NCI-H774 (cell line): ENCODE results near the gene PPARG.

Experiments
- DNase-seq: peaks from one replicate; lab custom pipeline; 2025; lab: John Stamatoyannopoulos, UW

The PPARG gene

DNA sequence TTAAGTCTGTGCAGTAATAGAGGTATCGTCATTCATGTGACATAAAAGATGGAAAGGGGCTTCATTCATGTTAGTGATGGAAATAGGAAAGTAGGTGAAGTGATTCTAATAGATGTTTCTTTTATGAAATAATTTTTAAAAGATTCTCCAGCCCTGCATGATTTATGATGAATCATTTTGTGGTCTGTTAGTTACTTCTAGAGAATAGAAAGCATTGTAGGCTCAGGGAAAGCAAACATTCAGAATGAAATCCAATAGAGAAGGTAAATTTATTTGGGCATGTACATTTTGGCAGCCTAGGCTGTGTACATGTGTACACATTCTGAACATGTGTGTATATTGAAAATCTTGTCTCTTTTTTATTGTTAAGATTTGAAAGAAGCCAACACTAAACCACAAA, 23.1 kb downstream of the PPARG start:
- DNase-seq: no peak

DNA sequence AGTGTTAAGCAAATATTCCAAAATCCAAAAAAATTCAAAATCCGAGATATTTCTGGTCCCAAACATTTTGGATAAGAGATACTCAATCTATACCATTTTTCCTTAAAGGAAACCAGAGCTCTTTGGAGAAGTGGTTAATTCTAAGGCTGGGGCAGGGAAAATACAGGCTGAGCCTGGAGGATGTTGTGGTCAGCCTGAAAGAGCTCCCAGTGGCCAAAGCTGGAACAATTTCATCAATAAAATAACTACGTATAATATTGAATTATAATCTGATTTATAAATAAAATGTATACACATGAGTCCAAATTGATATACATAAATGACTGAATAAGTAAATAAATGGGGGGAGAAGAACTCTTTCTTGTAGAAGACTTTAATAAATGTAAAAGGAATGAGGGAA, 24.6 kb downstream of the PPARG start:
- no peak for DNase-seq

DNA sequence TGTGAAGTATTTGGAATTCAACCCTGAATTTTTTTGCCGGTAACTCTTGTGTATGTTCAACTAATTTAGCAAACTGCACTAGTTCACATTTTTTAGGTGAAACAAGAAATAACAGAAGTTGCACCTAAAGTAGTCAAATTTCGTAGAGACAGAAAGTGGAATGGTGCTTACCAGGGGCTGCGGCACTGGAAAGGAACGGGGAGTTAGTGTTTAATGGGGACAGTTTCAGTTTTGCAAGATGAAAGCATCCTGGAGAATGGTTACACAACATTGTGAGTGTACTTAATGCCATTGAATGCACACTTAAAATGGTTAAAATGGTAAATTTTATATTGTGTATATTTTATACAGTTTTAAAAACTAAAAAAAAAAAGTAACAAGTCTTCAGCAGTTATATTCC, 27.4 kb downstream of the PPARG start:
- no peak for DNase-seq

DNA sequence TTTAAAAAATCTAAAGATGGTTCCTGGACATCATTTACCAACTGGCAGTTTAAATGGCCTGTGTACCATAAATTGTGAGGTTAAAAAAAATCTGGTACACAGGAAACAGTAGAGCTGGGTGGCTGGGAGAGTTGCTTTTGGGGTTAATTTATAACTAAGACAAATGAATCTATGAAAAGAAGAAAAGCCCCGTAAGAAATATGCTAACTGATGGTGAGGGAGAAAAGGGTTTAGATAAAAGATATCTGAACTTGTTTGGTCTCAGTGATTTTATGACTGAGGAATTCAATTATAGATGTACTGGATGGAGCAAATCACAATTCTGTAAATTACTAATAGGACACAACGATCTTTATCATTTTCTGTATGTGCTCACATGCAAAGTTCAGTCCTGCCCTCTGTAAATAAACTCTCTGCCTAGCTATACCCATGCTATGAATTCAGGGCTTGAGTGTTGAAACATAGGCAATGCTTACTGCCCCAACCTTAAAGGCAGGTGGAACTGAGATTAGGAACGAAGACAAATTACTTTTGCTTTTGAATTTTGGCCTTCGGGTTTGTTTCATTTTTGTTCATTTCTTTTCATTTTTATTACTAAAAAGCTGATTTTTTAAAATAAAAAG, 28.0 kb downstream of the PPARG start:
- no peak for DNase-seq

DNA sequence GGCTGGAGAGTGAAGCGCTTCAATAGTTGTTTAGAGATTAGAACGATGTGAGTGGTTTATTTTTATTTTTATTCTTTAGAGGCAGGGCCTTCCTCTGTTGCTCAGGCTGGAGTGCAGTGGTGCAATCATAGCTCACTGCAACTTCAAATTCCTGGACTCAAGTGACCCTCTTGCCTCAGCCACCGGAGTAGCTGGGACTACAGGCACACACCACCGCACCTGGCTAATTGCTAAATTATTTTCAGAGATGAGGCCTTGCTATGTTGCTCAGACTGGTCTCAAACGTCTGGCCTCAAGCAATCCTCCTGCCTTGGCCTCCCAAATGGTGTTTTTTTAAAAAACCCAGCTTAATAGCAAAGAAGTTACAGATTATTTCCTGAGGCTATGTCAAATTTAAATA, 29.0 kb downstream of the PPARG start:
- DNase-seq: no peak

DNA sequence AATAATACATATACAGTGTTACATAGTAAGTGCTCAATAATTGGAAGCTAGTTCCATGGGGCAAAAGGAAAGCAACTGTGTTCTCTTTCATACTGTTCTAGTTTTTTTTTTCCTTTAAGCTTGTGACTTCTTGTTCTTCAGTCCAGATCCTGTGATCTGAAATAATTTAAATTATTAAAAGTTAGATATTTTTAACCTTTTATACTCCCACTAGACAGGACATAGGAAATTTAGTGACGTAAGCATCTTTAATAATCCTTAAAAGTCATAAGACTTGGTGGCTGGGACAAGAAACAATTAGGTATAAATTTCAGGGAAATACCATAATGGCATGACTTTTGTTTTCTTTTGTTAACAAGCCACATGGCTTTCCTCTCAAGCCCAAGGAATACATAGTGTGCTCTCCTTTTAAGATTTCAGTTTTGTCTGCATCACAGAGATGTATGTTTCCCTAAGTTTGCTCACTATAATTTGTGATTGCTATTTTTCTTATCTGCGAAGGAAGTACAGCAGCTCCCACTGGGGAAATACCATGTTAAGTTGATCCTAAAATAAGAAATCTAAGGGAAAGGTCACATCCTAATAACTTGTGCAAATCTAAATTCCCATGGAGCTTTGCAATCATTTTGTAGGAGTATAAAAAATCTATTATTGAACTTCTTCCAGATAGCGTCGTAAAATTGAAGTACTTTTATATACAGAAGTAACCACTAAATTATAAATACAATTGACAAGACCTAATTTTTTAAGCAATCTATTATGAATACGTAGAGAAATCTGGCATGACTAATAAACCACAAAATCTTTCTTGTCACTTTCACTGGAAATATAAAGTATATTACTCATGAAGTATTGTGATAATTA, 30.1 kb downstream of the PPARG start:
- no peak for DNase-seq

DNA sequence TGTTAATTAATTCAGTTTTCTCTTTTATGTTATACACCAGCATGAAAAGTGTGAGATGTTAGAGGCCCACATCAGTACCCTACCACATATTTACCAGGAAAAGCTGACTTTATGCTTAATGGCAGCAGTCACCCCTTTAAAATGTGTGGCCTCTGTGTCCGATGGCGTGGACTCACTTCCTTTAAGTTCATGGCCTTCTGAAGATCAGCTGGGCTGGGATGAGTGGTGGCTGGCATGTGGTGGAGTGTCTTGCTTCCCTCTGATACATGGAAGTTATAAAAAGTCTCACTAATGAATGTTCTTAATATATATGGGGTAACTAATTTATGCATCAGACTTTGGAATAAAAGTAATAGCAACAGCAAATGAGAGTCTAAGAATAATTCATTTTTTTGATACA, 32.1 kb downstream of the PPARG start:
- no peak for DNase-seq

DNA sequence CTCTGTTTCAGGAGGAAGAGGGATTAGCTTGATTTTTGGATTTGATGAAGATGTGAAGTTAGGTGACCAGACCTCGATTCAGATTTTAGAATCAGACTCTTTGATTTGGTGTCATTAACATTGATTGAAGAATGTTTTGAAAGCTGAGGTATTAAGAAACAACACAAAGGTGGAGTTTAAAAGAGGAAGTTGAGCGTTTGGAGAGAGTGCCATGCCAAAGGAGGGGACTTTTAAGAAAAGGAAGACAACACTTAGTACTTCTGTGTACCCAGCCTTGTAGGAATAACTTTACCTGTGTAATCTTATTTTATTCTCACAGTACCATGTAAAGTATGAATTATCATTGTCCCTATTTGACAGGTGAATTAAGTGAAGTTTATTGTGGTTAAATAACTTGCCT, 34.4 kb downstream of the PPARG start:
- no peak for DNase-seq

DNA sequence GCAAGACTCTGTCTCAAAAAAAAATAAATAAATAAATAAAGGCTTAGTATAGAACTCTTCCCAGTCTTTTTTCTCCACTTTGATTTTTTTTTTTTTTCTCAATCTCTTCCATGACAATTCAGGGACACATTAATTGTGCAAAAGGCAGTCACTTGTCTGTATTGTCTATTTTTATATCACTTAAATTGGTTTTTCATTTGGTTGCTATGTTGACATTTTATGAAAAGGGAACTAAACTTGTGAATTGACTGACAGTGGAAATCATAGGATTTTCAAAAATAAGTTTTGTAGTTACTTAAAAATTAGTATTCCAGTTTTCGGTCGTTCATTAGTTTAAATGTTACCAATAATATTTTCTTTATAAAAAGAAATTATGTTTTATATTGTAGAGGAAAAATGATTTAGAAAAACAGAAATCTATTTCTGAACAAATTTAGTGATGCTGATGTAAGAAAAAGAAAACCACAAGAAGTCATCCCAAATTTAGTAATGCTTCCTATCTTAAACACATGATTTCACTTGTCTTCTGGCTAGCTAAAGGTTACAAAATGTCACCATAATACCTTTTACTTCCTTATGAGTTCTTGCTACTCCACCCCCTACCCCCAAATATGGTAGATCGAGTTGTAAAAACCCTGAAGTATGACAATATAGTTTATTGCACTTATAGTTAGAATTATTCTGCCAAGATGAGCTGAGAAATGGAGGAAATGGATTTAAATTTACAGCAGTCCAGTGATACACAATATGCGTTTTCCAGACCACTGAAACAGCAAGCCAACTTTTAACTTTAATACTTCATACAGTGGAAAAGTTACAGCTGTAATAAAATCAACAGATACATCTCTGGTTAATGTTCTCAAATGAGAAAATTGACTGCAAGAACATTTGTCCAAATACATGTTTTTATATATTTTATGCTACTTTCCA, 37.0 kb downstream of the PPARG start:
- DNase-seq: no peak

DNA sequence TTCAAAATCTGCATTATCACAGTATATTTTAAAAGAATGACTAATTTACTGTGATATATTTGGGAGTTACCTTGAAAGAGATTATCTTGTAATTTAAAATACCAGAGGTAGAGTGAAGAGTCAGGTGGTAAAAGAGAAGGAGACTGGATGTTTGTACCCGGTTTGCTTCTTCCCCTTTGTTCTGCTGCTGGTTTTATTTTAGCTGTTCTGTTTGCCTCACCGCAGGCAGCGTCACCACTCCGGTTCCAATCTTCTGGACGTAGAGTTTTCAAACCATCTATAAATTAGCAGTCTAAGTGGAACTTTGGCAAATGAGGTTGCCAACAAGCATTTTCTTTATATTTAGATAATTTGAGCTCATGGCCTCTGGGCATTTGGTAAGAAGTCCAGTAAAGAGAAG, 38.2 kb downstream of the PPARG start:
- DNase-seq: no peak

DNA sequence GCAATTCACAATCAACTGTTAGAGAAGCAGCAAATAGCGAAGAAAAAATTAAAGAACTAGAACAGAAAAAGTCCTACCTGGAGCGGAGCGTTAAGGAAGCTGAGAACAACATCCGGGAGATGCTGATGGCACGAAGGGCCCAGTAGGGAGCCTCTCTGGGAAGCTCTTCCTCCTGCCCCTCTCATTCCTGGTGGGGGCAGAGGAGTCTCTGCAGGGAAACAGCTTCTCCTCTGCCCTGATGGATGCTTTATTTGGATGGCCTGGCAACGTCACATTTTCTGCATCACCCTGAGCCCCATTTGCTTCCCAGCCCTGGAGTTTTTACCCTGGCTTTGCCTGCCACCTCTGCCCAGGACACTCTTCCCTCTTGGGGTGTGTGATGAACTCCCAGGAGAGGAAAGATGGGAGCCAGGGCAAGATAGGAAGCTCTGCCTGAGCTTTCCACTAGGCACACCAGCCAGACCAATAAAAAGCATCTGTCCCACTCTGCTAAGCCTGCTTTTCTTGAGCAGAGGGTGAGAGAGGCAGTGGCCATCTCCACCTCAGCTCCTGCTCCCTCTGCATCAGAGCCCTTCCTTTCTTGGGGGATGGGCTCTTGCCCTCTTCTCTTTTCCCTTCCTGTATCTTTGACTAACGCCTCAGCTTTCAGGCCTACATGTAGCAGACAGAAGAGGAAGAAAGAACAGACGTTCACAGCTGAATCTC, 39.4 kb downstream of the PPARG start:
- DNase-seq: no peak

DNA sequence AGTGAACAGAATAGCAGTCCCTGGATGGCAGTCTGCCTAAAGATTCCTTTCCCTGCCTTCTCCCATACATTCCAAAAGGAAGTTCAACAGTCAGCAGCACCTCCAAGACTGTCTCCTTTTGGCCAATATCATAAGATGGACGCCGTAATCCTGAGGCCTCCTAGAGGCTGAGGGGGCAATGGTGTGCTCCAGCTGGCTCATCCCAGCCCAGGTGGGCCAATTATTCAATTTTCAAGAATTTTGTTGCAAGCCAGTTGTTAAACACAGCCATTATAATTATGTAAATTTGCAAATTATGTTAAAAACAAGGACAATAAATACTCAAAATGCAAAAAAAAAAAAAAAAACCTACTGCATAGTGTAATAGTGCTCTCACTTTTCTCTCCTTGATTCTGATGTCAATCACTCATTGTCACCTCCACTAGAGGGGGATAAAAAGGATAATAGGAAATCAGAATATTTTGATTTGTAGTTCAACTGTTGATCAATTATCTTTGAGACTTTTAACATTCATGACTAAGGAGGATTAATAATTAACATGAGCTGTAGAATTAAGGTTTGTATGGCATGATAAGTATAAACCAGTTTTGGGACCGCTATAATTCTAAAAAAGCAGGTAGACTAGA, 40.1 kb downstream of the PPARG start:
- no peak for DNase-seq

DNA sequence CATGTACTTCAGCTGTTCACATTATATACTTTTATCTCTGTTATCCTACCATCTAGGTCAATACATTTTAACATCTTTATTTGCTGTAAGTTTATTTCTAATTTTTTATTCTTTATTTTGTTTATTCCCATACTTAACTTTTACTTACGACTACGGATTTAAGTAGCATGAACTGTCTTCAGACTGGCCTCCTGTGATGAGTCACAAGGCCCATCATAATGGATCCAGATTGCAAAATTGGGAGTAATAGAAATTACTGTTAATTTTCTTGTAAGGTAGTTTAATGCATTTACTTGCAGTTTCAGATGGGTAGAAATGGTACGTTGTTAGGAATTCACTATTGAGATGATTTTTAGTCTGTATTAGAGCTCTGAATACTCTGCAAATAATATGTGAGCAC, 45.9 kb downstream of the PPARG start:
- no peak for DNase-seq

DNA sequence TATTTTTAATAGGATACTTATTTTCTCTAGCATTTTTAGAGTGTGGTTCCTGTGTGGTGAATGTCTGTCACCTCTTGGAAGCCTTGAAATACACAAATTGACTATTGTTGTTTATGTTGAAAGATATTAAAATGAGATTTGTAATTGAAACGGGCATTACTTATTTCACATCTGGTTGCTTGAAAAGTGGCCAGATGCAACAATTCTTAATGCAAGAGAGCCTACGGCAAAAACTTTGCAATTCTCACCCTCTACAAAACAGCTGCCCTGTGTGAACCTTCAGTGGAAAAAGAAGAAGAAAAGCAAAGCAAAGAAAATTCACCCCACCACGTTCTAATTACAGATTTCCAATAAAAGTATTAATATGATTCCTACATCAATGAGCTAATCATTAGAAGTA, 46.6 kb downstream of the PPARG start:
- no peak for DNase-seq

DNA sequence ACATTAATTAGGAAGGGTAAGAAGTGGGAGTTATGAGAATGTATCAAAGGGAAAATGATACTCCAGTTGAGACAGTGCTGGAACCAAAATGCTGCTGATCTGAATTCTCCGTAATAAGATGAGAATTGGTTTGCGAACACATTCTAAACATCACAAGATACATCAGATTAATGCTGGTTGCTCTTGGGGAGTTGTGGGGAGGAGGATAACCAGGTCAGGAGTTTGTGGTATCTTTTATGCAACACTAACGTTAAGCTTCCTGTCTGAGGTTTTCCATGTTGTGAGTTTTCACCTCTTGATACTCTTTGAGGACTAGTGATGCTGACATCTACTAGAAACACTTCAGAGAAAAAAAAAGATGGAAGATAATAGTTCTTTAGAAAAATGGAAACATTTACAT, 47.2 kb downstream of the PPARG start:
- no peak for DNase-seq

DNA sequence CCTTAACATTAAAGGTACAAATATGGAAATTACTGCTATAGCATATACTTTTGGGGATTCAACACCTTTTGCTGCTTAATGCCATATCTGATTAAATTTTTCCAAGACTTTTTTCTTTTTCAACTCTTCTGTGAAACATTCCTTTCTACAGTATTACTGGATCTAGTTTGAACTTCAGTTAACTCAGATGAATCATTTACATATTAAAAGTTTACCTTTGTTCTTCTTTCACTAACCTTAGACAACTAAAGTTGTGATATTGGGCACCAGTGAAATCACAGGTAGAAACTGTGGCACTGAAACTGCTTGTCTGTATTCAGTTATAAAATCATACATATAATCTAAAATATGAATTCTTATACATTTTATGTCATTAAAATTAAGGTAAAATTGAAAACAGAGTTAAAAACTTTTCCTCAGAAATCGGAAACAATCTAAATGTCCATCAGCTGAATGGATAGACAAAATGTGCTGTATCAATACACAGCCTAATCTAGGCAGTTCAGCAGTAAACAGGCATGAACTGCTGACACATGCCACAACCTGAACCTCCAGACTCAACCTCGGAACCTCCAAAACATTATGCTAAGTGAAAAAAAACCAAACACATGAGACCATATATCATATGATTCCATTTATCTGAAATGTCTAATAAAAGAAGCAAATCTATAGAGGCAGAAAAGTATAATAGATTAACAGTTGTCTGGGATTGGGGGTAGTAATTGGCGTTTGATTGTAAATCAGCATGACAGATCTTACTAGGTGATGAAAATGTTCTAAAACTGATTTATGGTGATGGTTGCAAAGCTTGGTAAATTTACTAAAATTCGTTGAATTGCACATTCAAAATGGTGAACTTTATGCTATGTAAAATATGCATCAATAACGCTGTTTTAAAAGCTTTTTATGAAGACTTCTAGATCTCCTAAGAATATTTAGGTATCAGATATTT, 50.0 kb downstream of the PPARG start:
- DNase-seq: no peak

DNA sequence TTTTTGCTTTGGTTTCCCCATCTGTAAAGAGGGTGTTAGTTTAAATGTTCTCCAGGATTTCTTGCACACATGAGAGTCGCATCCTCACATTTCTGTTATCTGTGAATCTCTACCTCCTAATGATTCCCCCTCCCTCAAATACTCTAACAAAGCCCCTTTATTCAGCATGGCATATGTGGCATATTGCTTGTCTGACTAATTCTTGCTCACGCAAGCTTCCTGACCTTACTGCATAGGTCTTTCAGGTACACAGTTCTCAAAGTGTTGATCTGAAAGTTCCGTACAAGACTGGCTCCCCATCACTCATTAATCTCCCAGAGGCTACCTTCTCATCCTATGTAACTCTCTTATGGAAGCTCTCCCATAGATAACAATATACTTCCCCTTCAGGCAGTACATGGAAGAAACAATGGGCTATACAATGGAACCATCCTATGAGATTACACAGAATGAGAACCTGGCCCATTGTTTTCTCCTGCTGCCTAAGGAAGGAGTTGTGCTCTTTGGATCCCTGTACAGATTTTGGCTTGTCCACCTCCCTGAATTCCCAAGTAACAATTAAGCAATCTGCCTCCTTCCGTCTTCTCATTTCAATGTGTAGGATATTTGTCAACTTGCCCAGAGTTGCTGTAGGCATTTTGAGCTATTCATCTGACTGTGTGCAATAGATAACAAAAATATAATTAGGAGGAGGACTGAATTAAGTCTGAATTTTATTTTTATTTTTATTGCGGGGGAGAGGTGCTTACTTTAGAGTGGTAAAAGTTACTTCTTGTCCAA, 51.0 kb downstream of the PPARG start:
- DNase-seq: no peak

DNA sequence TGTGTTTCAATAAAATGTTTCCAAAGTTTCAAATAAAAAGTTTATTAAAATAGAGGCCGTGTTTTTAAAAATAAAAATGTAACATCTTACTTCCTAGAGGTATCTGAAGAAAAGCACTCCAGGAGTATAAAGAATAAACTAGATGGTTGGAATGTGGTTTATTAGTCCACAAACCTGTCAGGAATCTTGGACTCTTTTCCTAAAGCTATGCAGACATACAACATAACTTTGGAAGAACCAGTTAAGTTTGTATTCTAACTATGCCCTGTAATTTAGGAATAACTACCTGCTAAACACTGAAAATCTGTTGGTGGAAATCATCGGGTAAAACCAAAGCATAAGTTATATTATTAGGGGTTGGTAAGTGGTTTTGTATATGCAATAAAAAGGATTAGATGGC, 51.6 kb downstream of the PPARG start:
- no peak for DNase-seq

DNA sequence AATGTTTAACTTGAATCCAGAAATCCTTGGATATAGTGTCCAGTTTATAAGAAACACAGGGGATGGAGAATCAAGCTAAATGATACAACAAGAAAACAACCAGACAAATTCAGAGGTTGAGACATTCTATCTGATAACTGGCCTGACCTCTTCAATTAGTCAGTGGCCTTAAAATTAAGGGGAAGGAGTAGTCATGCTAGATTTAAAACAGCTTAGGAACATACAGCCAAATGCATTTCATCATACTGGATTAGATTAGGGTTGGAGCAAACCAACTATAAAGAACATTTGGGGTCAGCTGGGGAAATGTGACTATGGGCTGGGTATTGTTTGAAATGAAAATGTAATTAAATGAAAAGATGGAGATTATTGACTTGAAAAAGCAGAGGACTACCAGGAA, 53.3 kb downstream of the PPARG start:
- no peak for DNase-seq

DNA sequence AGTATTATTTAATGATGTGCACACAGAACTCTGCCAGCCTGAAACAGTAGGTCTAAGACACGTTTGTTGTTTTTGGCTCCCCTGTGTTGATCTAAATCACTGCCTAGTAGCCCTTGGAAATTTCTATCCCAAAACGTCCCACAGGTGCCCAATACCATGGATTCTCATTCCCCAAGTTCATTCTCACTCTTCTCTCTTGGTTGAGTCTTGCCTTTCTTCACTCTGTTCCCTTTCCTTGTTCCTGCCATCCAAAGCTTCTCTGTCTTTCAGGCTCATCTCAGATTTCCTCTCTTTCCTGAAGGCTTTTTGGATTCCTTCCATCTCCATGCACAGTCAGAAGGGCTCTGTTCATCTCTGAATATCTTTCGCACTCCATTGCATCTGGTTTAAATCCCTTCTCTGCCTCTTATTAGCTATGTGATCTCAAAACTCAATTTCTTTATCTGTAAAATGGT, 54.2 kb downstream of the PPARG start:
- DNase-seq: no peak
